Peyer's patch (tissue), 4 donors: Measurements from ENCODE around the gene FBRSL1. TPM values are rescaled to one million over a fixed set of nuclear protein-coding genes. Genes with fewer than 3 reads are reported as not detected.

ENCODE experiments used
- DNase-seq, 3 donors: peaks; one replicate each; pipeline ENCODE4 v3.0.0-alpha.2; 2017 to 2019
- H3K27ac ChIP-seq, 4 donors: fragments of 200-600 bp; sonication (generic); one replicate each; pipeline ENCODE4 v1.5.1; 2016 to 2019
- H3K27me3 ChIP-seq, 2 donors: fragments of 200-600 bp; sonication (generic); one replicate each; pipeline ENCODE4 v1.5.1; 2019
- H3K36me3 ChIP-seq, 3 donors: fragments of 200-600 bp; sonication (generic); one replicate each; pipeline ENCODE4 v1.5.1; 2016 to 2019
- H3K4me1 ChIP-seq, 4 donors: fragments of 200-600 bp; sonication (generic); one replicate each; pipeline ENCODE4 v1.5.1; 2016 to 2019
- H3K4me3 ChIP-seq, 4 donors: fragments of 200-600 bp; sonication (generic); 1 replicate in 3 of 4; 2 replicates in 1 of 4; pipeline ENCODE4 v1.5.1; 2016 to 2019; ENCODE audit warnings: mild to moderate bottlenecking in 1 of 4
- H3K9me3 ChIP-seq, 4 donors: fragments of 200-600 bp; sonication (generic); one replicate each; pipeline ENCODE4 v1.5.1; 2016 to 2019; ENCODE audit warnings: mild to moderate bottlenecking in 1 of 4
- CTCF ChIP-seq, 6 experiments: fragments of 450-650 bp in 4 of 6; fragments of 200-600 bp in 2 of 6; sonication (generic) in 1 of 6; IDR thresholded peaks; one replicate each; pipeline ENCODE4 v1.5.1; 2017 to 2019; ENCODE audit warnings: antibody characterized with exemption in 6 of 6, mild to moderate bottlenecking in 3 of 6, moderate library complexity in 1 of 6
- POLR2A ChIP-seq, 2 donors: fragments of 450-650 bp; IDR thresholded peaks; one replicate each; pipeline ENCODE4 v1.5.1; 2017; ENCODE audit warnings: antibody characterized with exemption in 2 of 2, mild to moderate bottlenecking in 2 of 2, moderate library complexity in 2 of 2
- total RNA-seq, 4 donors: library from RNA; depleted of rRNA; stranded (reverse); fragments of >200 nt; gene quantifications; one replicate each; pipeline ENCODE4 v1.1.0, GENCODE V29; 2016

Gene FBRSL1
- total RNA-seq, 4 donors from 2014 or later, result 48.3 to 484 (median 63.5) TPM

DNA sequence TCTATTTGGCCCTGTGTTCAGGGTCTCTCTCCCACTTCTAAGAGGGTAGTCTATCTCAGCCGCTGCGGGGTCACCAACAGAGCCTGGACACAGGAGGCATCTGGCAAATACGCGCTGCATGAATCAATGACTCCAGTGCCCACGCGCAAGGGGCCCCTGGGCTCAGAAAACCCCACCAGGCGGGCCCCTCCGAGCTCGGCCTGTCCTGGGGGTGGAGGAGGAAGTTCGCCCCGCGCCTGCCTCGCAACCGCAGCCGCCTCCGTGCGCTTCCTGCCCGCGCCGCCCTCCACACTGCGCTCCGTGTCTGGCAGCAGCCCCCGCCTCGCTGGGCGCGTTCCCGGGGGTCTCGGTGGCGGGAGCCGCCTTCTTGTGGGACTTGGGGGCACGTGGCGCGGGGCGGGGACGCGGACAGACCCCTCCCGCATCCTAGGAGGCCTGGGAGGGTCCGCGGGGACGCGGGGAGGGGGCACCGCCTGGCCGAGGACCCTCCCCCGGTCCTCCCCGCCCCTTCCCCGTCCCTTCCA, 811 bp upstream of the FBRSL1 start:
- Histone ChIP-seq H3K9me3 (no peaks in the 10 kb centered on the region), H3K27ac (peak overlapping the region; percentile 83 to 95 (median 87)), H3K4me1 (peaks cover 4 to 41% (median 29%) of the 10 kb centered on the region in 4 donors)

GRCh38 chr12:132490422-132491137, 629 bp downstream of the FBRSL1 start:
- H3K9me3 ChIP-seq, result no peaks in the 10 kb centered on the region
- DNase-seq, result peak in 1 of 3 donors; percentile 64
- TF ChIP-seq POLR2A (IDR thresholded peaks at IDR 0.05), result no peak
- no peak for TF ChIP-seq CTCF (IDR thresholded peaks at IDR 0.05)
- peak overlapping the region; percentile 9 to 64 (median 53) for H3K27ac ChIP-seq
- no peaks in the 10 kb centered on the region for H3K27me3 ChIP-seq
- peak overlapping the region; percentile 47 to 89 (median 64) for H3K4me3 ChIP-seq
- H3K36me3 ChIP-seq, result peaks cover 0 to 9% (median 0%) of the 10 kb centered on the region in 3 donors
- peaks cover 7 to 48% (median 41%) of the 10 kb centered on the region in 4 donors for H3K4me1 ChIP-seq

More for the DNA sequence above, 811 bp upstream of the FBRSL1 start:
- H3K36me3 ChIP-seq, result no peaks in the 10 kb centered on the region
- peak overlapping the region; percentile 69 to 97 (median 92) for H3K4me3 ChIP-seq
- no peaks in the 10 kb centered on the region for H3K27me3 ChIP-seq
- TF ChIP-seq CTCF (IDR thresholded peaks at IDR 0.05), result no peak
- no peak for TF ChIP-seq POLR2A (IDR thresholded peaks at IDR 0.05)
- DNase-seq, result peak; percentile 65 to 82 (median 71)

DNA sequence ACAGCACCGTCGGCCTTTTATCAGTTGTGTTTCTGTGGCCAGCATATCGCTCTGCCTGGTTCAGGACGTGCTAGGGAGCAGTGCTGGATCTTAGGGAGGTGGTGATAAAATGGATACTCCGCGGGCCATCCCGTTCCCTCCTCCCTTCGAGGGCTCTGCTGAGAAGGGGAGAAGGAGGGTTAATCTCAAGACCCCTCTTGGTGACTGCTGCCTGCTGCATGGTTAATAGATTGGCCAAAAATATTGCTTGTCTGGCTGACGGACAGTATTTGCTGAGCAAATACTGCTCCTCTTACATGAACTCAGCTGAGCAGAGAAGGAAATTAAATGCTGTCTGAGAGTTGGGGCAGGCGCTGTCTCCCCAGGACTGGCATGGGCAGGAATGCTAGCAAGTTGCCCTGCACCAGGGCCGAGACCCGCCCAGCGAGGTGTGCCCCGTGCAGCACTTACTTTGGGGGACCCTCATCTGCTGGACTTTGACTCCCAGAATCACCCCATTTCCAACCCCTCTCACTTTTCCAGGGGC, 1.2 kb downstream of the FBRSL1 start:
- H3K9me3 ChIP-seq, result no peaks in the 10 kb centered on the region
- peaks cover 7 to 53% (median 43%) of the 10 kb centered on the region in 4 donors for H3K4me1 ChIP-seq
- DNase-seq, result no peak
- H3K27ac ChIP-seq, result peak overlapping the region; percentile 9 to 64 (median 53)
- peaks cover 0 to 9% (median 0%) of the 10 kb centered on the region in 3 donors for H3K36me3 ChIP-seq
- H3K27me3 ChIP-seq, result no peaks in the 10 kb centered on the region
- H3K4me3 ChIP-seq, result peak overlapping the region; percentile 47 to 89 (median 64)
- TF ChIP-seq POLR2A (IDR thresholded peaks at IDR 0.05) (no peak), CTCF (IDR thresholded peaks at IDR 0.05) (no peak)

- TF ChIP-seq POLR2A (IDR thresholded peaks at IDR 0.05), result no peak
- no peak for TF ChIP-seq CTCF (IDR thresholded peaks at IDR 0.05)
- no peak overlapping the region for H3K27ac ChIP-seq
Observed at GRCh38 chr12:132491761-132492378, 1.9 kb downstream of the FBRSL1 start.

GRCh38 chr12:132492522-132492921, 2.6 kb downstream of the FBRSL1 start:
- H3K9me3 ChIP-seq, result no peaks in the 10 kb centered on the region
- H3K27ac ChIP-seq, result no peak overlapping the region
- peaks cover 7 to 56% (median 44%) of the 10 kb centered on the region in 4 donors for H3K4me1 ChIP-seq

More at GRCh38 chr12:132491761-132492378, 1.9 kb downstream of the FBRSL1 start:
- Histone ChIP-seq H3K9me3 (no peaks in the 10 kb centered on the region), H3K36me3 (peaks cover 0 to 9% (median 0%) of the 10 kb centered on the region in 3 donors), H3K27me3 (no peaks in the 10 kb centered on the region), H3K4me3 (peak overlapping the region; percentile 47 to 89 (median 64)), H3K4me1 (peaks cover 7 to 53% (median 43%) of the 10 kb centered on the region in 4 donors)
- DNase-seq, result peak in 1 of 3 donors; percentile 29

More at GRCh38 chr12:132492522-132492921, 2.6 kb downstream of the FBRSL1 start:
- no peak for DNase-seq
- Histone ChIP-seq H3K36me3 (peaks cover 0 to 9% (median 0%) of the 10 kb centered on the region in 3 donors), H3K4me3 (peak overlapping the region in 3 of 4 donors; percentile 63 to 89 (median 64)), H3K27me3 (no peaks in the 10 kb centered on the region)
- TF ChIP-seq POLR2A (IDR thresholded peaks at IDR 0.05) (no peak), CTCF (IDR thresholded peaks at IDR 0.05) (no peak)
